Suppressor macrophage treated with lipopolysaccharide for 4 hours (primary cell): Measurements from ENCODE around the gene IGFBP4.
"Not testable (repeated sequence)": the region's sequence is repeated elsewhere in the genome, so short reads cannot be mapped to it uniquely, and the experiment has no call there.

Experiments used
- DNase-seq: peaks from one replicate; pipeline ENCODE4 v3.0.0-alpha.2; 2020

IGFBP4 gene

DNA sequence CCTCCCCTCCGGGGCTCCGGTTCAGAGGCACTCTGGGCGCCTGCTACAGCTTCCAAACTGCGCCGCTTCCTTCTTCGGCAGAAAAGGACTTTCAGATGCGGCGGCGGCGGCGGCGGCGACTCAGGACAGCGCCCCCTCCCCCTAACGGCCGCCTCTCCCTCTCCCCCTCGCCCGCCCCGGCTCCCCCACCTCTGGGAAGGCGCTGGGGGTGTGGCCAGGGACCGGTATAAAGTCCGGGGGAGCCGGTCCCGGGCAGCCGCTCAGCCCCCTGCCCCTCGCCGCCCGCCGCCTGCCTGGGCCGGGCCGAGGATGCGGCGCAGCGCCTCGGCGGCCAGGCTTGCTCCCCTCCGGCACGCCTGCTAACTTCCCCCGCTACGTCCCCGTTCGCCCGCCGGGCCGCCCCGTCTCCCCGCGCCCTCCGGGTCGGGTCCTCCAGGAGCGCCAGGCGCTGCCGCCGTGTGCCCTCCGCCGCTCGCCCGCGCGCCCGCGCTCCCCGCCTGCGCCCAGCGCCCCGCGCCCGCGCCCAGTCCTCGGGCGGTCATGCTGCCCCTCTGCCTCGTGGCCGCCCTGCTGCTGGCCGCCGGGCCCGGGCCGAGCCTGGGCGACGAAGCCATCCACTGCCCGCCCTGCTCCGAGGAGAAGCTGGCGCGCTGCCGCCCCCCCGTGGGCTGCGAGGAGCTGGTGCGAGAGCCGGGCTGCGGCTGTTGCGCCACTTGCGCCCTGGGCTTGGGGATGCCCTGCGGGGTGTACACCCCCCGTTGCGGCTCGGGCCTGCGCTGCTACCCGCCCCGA lies at the start of gene IGFBP4:
TSS of gene IGFBP4 (plus strand) at position 255 of the 792 bp plus-strand sequence. CDS start at position 541, 286 bp downstream.
- DNase-seq = peak; percentile 86

DNA sequence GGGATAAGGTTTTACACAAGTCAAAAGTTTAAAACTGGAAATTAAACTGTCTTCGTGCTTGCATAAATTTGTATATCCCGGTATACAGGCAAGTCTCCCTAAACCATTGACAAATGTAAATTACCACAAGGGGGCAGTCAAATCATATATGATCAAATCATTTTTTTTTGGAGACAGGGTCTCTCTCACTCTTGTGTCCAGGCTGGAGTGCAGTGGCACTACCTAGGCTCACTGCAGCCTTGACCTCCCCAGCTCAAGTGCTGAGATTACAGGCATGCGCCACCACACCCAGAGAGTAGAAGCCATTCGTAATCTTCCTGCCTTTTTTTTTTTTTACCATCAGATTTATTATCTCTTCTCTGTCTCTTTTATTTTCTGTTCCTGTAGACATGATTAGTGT lies 44.1 kb upstream of the IGFBP4 start:
- DNase-seq = peak; percentile 70

DNA sequence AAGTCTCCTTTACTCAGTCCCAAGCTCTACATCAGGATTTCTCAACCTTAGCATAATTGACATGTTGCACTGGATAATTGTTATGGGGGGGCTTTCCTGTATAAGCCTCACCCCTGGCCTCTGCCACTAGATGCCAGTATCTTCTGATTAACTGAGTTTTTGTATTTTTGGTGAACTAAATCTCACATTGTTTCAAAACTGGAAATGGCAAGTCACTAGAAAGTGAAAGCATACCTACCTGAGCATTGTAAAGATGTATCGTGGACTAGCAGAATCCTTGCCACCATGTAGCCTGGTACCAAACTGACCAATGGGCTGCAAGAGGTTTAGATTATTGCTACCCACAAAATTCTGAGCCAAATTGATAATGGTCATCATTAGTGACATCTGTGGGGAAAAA lies 40.6 kb upstream of the IGFBP4 start:
- no peak for DNase-seq

DNA sequence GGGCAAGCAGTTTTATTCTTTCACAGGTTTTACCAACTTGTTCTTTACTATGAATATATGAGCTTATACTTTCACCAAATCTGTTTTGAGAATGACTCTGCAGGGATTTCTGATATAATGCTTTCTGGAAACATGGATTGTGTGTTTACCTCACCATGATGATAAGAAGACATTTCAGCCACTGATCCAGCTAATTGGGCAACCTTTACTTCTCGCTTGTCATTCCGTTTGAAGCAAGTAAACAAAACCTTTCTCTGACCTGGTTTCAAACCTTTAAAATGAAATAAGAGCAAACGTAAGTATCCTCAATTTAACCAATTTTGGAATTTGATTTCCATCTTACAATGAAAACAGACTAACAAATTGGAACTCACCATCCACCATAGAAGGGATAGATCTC lies 39.2 kb upstream of the IGFBP4 start:
- DNase-seq = no peak

DNA sequence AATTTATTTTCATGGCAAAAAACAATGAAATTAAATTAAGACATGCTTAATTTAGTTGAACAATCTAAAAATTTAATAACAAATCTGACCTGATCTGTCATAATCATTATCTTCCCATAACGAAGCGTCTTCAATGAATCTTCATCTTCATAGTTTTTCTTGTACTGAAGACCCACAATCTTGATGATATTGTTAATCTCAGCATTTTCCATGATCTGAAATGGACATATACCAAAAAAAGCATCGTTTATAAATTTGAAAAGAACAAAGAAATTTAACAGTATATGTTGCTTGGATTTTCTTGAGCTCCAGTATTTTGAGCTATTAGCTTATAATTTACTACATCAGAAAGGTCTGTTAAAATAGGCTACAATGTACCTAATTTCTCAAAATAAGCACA lies 35.8 kb upstream of the IGFBP4 start:
- DNase-seq = no peak

DNA sequence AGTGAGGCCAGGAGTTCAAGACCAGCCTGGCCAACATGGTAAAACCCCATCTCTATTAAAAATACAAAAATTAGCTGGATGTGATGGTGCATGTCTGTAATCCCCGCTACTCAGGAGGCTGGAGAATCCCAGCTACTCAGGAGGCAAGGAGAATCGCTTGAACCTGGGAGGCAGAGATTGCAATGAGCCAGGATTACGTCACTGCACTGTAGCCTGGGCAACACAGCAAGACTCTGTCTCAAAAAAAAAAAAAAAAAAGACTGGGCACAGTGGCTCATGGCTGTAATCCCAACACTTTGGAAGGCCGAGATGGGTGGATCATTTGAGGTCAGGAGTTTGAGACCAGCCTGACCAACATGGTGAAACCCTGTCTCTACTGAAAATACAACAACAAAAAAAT lies 33.7 kb upstream of the IGFBP4 start:
- DNase-seq = not testable (repeated sequence)

DNA sequence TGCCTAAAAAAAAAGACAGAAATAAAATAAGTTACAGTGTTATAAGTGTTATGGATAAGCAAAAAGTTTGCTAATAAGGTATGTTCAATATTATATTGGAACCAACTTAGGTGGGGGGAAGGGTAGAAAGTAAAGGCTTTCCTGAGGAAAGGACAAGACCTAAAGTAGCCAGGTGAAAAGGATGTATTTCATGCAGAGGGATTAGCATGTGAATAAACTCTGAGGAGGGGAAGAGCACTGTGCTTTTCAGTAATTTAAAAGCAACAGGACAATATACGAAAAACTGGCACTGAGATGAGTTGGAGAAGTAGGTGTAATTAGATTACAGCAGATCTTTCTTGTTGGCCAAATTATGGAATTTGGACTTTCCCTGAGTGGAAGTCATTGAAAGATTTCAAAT lies 33.2 kb upstream of the IGFBP4 start:
- DNase-seq = no peak

DNA sequence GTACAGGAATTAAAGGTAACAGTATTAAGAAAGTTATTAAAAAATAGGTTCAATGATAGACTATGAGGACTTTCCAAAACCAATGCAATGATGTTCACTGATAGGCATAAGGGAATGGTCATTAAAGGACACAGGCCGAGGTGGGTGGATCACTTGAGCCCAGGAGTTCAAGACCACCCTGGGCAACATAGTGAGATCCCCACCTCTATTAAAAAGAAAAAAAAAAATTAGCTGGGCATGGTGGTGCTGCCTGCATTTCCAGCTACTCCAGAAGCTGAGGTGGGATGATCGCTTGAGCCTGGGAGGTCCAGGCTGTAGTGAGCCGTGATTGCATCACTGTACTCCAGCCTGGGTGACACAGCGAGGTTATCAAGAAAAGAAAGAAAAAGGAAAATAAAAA lies 31.4 kb upstream of the IGFBP4 start:
- no peak for DNase-seq

DNA sequence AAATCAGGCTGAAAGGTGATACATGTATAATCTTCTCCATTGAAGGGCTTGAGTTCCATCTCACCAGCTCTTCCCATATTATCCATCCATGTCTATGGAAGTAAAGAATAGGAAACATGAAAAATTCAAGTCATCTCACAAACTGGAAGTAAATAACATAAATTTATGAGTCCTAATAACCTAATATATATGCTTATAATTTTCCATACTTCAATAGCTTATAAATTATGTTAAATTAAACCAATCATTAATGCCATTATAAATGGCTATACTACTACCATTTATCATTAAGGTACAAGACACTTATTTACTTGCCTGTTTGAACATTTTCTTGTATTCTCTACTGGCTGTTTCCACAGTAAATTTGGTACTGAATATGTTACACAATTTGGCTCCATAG lies 30.4 kb upstream of the IGFBP4 start:
- no peak for DNase-seq

DNA sequence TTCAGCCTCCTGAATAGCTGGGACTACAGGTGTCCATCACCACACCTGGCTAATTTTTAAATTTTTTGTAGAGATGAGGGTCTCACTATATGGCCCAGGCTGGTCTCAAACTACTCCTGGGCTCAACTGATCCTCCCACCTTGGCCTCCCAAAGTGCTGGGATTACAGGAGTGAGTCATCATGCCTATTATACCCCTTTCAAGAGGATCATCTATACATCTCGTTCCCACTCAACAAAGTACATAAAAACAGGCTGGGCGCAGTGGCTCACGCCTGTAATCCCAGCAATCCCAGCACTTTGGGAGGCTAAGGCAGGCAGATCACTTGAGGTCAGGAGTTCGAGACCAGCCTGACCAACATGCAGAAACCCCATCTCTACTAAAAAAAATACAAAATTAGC lies 28.9 kb upstream of the IGFBP4 start:
- DNase-seq = not testable (repeated sequence)

DNA sequence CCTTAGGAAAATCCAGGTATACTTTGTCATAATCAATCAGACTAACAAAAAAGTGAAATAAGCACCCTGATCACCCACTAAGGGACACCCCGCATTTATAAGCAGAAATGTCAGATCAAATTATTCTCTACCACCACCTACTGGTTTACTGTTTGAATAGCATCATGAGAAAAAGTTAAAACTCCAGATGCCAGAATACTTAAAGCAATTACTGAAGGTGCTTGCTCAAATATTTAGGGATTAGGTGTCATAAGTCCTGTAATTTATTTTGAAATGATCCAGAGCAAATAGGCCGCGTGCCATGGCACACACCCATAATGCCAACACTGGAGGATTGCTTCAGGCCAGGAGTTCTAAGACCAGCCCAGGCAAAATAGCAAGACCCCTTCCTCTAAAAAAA lies 27.9 kb upstream of the IGFBP4 start:
- peak; percentile 57 for DNase-seq

DNA sequence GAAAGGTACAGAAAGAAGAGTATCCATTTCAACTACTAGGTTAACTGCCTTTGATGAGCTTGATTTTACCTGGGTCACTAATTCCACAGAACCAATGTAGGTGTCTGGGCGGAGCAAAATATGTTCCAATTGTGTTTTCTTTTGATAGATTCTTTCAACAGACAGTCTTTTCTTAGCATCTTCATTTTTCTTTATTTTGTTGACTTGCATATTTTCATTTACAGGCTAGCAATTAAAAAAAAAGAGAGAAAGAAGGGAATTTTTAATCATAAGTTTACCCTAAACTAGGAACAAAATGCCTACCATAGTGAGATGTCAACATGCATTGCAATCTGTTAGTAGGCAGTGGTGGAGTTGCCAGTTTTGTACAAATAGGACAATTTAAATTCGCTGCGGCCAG lies 26.6 kb upstream of the IGFBP4 start:
- no peak for DNase-seq

DNA sequence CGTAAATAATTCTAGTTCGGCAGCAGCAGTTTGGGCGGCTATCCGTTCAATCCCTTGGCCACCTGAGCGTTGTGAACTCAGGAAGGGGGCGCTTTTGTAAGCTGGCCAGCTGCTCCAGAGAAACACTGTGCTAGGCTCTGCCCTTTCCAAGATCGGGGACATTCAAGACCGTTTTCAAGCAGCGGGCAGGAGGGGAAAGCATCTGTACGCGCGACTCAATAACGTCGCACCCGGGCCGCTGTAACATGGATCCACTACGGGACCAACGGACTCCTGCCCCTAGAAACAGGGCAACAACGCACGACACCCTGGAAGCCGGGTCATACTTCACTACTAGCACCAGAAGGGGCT lies 26.0 kb upstream of the IGFBP4 start:
- DNase-seq = no peak

DNA sequence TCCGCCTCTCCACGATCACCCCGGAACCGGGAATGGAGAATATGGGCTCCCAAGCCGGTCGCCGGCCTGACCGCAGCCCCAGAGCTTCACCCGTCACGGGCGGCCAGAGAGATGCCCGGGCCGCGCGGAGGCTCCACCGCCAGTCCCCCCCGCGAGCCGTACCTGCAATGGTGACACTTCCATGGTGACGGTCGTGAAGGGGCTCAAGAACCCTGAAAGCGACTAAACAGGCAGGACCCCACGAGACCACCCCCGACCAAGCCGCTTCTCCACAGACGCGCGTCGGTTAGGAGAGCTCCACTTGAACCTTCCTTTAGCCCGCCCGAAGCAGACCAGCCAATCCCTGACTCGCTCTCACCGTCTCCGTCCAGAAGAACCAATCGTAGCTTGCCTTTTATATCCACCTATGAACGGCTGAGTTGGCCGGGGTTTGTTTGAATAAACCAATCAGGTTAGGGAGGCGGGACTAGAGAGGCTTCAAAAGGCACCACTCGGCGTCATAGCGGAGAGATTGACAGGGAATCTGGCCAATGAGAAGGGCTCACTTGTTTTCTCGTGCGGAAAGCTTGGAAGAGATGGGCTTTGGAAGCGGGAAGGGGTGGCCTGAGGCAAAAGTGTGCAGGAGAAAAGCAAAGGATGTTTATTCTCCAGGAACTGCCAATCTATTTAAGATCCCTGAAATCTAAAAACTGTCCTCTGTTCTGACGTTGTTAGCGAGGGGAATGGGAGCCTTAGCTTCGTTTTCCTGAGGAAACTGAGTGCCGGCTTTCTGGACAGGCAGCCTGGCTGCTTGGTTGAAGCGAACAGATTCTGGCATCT lies 25.4 kb upstream of the IGFBP4 start, which contains the start of gene TOP2A:
TSS of gene TOP2A (minus strand) at position 288 of the 819 bp plus-strand sequence. CDS start at position 183, 105 bp downstream.
- peak; percentile 100 for DNase-seq

DNA sequence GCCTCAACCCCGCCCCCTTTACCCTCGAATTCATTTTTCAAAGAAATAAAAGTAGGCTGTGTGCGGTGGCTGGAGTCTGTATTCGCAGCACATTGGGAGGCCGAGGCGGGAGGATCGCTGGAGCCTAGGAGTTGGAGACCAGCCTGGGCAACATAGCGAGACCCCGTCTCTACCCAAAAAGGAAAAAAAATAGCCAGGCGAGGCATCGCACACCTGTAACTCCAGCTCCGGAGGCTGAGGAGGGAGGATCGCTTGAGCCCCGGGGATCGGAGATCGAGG lies 24.9 kb upstream of the IGFBP4 start:
- DNase-seq = no peak

DNA sequence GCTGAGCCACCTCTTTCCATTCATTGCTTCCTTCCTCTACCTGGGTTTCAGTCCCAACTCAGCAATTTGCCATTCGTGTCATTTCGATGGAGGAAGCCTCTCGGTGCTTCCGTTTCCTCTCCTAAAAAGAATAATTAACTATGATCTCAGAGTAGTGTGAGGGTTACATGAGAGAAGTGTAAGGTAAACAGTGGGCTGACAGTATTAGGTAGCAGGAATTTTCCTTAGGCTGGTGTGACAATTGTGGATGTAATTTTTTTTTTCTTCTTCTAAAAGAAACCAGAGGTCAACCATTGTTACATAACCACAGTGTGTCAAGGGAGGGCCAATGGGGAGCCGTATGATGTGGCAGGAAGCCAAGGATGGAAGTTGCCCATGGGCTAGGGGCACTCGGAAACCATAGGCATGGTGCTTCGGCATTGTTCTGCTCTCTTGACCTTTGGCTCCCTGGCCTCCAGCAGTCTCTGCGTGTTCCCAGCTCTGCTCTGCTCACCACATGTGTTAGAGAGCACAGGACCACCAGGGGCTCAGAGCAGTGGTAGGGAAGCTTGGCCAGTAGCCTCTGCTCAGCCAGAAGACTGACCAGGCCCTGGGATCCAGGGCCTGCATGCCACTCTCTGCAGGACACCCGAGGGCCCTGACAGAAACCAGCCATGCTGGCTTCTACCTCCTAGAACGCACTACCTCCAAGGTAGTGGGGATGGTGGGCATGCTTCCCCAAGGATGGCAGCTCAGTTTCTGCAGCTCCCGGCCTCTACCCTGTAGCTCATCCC lies 23.5 kb upstream of the IGFBP4 start:
- peak; percentile 23 for DNase-seq

DNA sequence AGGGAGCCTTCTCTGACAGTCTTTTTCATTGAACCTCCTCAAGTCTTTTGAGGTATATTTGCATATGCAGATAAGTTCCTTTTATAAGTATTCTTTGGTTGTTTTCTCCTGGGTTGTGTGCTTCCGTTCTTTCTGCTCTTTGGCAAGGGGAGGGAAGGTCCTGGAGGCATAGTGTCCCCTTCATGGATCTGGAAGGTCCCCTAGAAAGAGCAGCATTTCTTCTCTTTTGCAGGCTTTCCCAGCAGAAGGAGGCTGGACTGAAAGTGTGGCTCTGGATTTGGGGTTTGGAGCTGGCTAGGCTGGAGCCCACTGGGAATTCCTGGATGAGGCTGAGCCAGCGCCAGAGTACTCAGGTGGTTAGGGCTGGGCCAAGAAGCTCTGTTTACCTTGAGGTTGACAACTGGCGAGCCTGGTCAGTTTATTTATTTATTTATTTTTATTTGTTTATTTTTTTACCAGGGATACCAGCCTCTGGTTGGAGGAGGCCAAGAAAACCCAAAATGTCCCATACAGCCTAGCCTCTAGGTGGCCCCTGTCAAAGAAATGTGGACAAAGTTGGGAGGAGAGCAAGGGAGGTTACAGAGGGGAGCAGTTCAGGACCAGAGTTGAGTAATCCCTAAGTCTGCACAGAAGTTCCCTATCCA lies 20.1 kb upstream of the IGFBP4 start:
- no peak for DNase-seq

DNA sequence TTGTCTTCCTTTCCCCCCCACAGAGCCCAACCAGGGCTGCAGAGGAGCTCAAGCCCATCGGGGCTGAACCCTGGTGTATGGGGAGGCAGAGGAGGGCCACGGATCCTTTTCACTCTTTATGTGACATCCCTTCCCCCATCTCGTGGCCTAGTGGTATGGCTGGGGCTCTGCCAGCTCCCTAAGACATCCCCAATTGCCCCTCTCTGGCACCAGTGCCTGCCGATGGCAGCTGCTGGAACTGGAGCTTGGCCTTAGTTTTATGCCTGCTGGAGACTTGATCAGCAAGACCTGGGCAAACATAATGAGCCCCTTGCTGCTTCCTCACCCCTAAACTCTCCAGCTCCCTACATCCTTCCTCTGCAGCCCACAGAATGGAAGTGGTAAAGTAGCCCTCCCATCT lies 17.5 kb upstream of the IGFBP4 start:
- no peak for DNase-seq

DNA sequence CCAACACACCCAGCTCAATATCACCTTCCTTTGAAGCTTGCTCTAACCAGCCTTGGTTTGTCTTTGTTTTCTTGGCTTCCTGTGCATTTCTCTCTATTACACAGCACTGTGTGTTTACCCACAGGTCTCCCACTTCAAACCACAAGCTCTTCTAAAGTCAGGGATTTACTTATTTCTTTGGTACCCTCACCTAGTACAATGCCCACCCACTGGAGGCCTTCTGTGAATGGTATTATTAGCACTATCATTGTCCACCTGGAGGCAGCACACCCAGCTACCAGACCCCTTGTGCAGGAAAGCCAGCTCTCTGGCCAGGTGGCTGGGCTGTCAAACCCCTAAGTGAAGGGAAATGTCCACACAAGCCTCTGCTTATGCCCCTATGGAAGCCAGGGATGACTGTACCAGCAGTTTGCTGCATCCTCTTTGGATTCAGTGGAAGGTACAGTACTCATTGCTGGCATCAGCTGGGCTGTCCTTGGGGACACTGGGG lies 16.2 kb upstream of the IGFBP4 start:
- no peak for DNase-seq

DNA sequence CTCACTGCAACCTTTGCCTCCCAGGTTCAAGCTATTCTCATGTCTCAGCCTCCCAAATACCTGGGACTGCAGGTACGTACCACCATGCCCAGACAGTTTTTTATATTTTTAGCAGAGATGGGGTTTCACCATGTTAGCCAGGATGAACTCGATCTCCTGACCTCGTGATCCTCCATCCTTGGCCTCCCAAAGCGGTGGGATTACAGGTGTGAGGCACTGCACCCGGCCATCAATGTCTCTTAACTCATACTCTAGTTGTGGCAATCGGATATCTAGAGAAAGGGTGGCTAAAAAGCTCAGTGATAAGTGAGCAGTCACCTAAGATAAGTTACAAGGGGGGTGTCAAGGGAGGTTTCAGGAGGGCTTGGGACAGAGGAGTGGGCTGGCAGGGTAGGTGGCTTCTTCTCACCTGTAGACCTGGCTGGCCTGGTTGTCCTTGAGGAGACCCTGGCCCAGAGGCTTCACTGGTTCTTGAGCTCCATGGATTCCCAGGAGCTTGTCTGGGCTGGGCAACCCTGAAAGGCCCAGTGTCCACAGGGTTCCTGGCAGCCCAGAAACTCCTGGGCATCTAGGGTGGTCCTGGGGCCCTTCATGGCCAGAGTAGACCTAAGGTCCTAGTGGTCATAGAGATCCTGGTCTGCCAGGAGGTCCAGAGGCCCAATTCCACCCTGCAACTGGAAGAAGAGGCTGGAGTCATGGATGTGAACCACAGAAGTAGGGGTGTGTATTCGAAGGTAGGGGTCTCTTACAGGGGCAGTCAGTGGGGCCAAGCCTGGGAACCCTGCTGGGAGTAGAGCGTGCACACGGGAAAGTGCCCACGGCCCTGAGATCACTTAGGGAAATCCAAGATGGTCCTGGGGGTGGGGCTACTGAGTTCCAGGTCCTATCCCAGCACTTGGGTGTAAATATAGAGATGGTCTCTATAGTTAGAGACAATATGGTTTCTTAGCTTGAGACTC lies 12.7 kb upstream of the IGFBP4 start:
- no peak for DNase-seq

DNA sequence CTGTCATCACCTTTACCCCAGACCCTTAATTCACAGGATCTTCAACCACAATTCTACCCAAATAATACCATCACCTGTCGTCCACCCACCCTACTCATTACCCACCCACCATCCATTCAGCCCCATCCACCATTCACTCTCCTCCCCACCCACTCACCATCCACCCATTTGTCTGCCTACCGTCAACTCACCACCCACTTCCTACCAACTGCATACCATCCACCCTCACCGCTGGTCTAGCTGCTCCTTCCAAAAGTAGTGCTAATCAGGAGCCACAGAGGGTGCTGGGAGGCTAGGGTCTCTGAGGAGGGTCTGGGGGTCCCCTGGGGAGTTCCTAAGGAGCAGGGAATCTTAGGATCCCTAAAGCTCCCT lies 12.0 kb upstream of the IGFBP4 start:
- DNase-seq = no peak
